Spleen (tissue), 11 donors: ENCODE data around the gene ARL13B. TPM values are rescaled to one million over a fixed set of nuclear protein-coding genes. Genes with fewer than 3 reads are reported as not detected.

Experiments used
- DNase-seq: peaks from one replicate; pipeline ENCODE4 v3.0.0-alpha.2; 2020
- H3K27ac ChIP-seq, 8 donors: fragments of 200-600 bp; sonication (generic) in 7 of 8; 1 replicate in 4 of 8; 2 replicates in 4 of 8; pipeline versions ENCODE4 v1.5.0 to v1.8.0; 2016 to 2021; ENCODE audit warnings: inconsistent platforms in 4 of 8, mild to moderate bottlenecking in 4 of 8, moderate library complexity in 1 of 8
- H3K27me3 ChIP-seq, 7 donors: fragments of 200-600 bp; sonication (generic) in 6 of 7; replicated peaks in 1 of 7; 1 replicate in 4 of 7; 2 replicates in 3 of 7; pipeline versions ENCODE4 v1.5.0 to v1.8.0; 2016 to 2021; ENCODE audit warnings: inconsistent platforms in 3 of 7, mild to moderate bottlenecking in 1 of 7
- H3K36me3 ChIP-seq, 6 donors: fragments of 200-600 bp; sonication (generic) in 5 of 6; 1 replicate in 4 of 6; 2 replicates in 2 of 6; pipeline versions ENCODE4 v1.5.0 to v1.8.0; 2016 to 2021; ENCODE audit warnings: inconsistent platforms in 2 of 6
- H3K4me1 ChIP-seq, 6 donors: fragments of 200-600 bp; sonication (generic) in 5 of 6; 1 replicate in 3 of 6; 2 replicates in 3 of 6; pipeline versions ENCODE4 v1.5.0 to v1.8.0; 2016 to 2021; ENCODE audit warnings: inconsistent platforms in 3 of 6
- H3K4me3 ChIP-seq, 8 donors: fragments of 200-600 bp; sonication (generic) in 7 of 8; 1 replicate in 4 of 8; 2 replicates in 4 of 8; pipeline versions ENCODE4 v1.5.0 to v1.8.0; 2016 to 2021; ENCODE audit warnings: inconsistent platforms in 4 of 8, mild to moderate bottlenecking in 4 of 8, moderate library complexity in 2 of 8
- H3K9me3 ChIP-seq, 8 donors: fragments of 200-600 bp; sonication (generic) in 7 of 8; 1 replicate in 4 of 8; 2 replicates in 4 of 8; pipeline versions ENCODE4 v1.5.0 to v1.8.0; 2016 to 2021; ENCODE audit warnings: inconsistent platforms in 4 of 8
- CTCF ChIP-seq, 11 experiments: fragments of 200-600 bp in 7 of 11; fragments of 450-650 bp in 4 of 11; sonication (generic) in 4 of 11; IDR thresholded peaks in 8 of 11; conservative IDR thresholded peaks in 3 of 11; 1 replicate in 7 of 11; 2 replicates in 4 of 11; pipeline versions ENCODE4 v1.4.0 to v1.8.0; 2016 to 2021; ENCODE audit warnings: antibody characterized with exemption in 11 of 11, inconsistent platforms in 4 of 11, mild to moderate bottlenecking in 1 of 11
- POLR2A ChIP-seq, 3 donors: fragments of 450-650 bp; IDR thresholded peaks; one replicate each; pipeline ENCODE4 v1.5.1; 2017; ENCODE audit warnings: antibody characterized with exemption in 3 of 3, mild to moderate bottlenecking in 1 of 3
- POLR2AphosphoS5 ChIP-seq, 3 donors: sonication (generic); formaldehyde crosslinking; IDR thresholded peaks; one replicate each; pipeline ENCODE4 v1.5.1; 2017; ENCODE audit warnings: antibody characterized with exemption in 3 of 3
- WGBS, 5 donors: extraction: QIAGEN DNeasy Blood & Tissue Kit in 3 of 5; methylation state at CpG; one replicate each; pipeline versions ENCODE4 v1.1.5 to v1.1.7; 2013 to 2018; 5-methylcytosine and 5-hydroxymethylcytosine counted together
- intact Hi-C: fragments of 100-400 bp; cut with DNase I; formaldehyde crosslinking; loops from one replicate; pipeline ENCODE4 v1.15.0; 2023; ENCODE audit warnings: low total_unique reads
- polyA plus RNA-seq, 3 donors: library from polyadenylated mRNA; stranded (reverse); fragments of 200-250 nt; gene quantifications; one replicate each; pipeline ENCODE4 v1.2.1, GENCODE V29; 2013
- total RNA-seq, 7 donors: library from RNA; depleted of rRNA in 3 of 7; stranded (reverse); fragments of >200 nt in 3 of 7; fragmentation: NEBNext Ultra II Directional in 4 of 7; extraction: Animal tissue kit (Norgen Biotek cat#: 25700) in 4 of 7; gene quantifications; one replicate each; pipeline versions ENCODE4 v1.1.0 to v1.2.1, GENCODE V29; 2016 to 2021
- donor health status: healthy with polysubstance abuse.
- donor health status: DM: no; HTN: no; CAD: no; lungs with moderate emphysema.
- donor health status: DM: no; HTN: no; CAD: no.
- donor health status: Bipolar disorder and iron deficiency.
- donor health status: healthy.
- donor health status: DM: no; HTN: no; CAD: no.
- donor health status: DM: yes; HTN: yes; CAD: no.

ARL13B gene
- total and polyA plus RNA-seq, 10 donors, result 3.0 to 15.7 (median 9.5) TPM

- Histone ChIP-seq H3K36me3 (peaks cover 0 to 60% (median 15%) of the 10 kb centered on the region in 6 donors), H3K27ac (no peak overlapping the region), H3K9me3 (no peaks in the 10 kb centered on the region), H3K4me1 (peaks cover 0 to 28% (median 7%) of the 10 kb centered on the region in 6 donors), H3K4me3 (no peak overlapping the region), H3K27me3 (no peaks in the 10 kb centered on the region)
- TF ChIP-seq POLR2A (IDR thresholded peaks at IDR 0.05) (no peak), CTCF (IDR thresholded peaks at IDR 0.05 in 8 of 11, conservative IDR thresholded peaks at IDR 0.05 in 3 of 11) (no peak), POLR2AphosphoS5 (IDR thresholded peaks at IDR 0.05) (no peak)
- WGBS, 5 donors, result 94 to 98% (median 96%) methylated on average over 5 of the region's 5 CpGs
- intact Hi-C loops, result no loop called here
- DNase-seq, result no peak
Measured at GRCh38 chr3:94081884-94082283, 101.9 kb downstream of the ARL13B start.

GRCh38 chr3:94082391-94082937 is 102.5 kb downstream of the ARL13B start:
- no peaks in the 10 kb centered on the region for H3K9me3 ChIP-seq
- 93 to 97% (median 95%) methylated on average over 8 of the region's 8 CpGs for WGBS, 5 donors
- no peak overlapping the region for H3K27ac ChIP-seq
- intact Hi-C loops, result no loop called here
- TF ChIP-seq POLR2A (IDR thresholded peaks at IDR 0.05) (no peak), CTCF (IDR thresholded peaks at IDR 0.05 in 8 of 11, conservative IDR thresholded peaks at IDR 0.05 in 3 of 11) (no peak)
- no peaks in the 10 kb centered on the region for H3K27me3 ChIP-seq
- DNase-seq, result no peak
- H3K36me3 ChIP-seq, result peaks cover 0 to 61% (median 15%) of the 10 kb centered on the region in 6 donors
- no peak overlapping the region for H3K4me3 ChIP-seq
- H3K4me1 ChIP-seq, result peaks cover 0 to 28% (median 7%) of the 10 kb centered on the region in 6 donors

GRCh38 chr3:94083261-94083660 is 103.3 kb downstream of the ARL13B start:
- H3K27me3 ChIP-seq, result no peaks in the 10 kb centered on the region
- no peak for DNase-seq
- no peak overlapping the region for H3K4me3 ChIP-seq
- H3K4me1 ChIP-seq, result peaks cover 0 to 28% (median 7%) of the 10 kb centered on the region in 6 donors
- no peak overlapping the region for H3K27ac ChIP-seq
- intact Hi-C loops, result no loop called here
- WGBS, 5 donors, result 80 to 88% (median 83%) methylated on average over 4 of the region's 4 CpGs
- TF ChIP-seq CTCF (IDR thresholded peaks at IDR 0.05 in 8 of 11, conservative IDR thresholded peaks at IDR 0.05 in 3 of 11), result no peak
- TF ChIP-seq POLR2A (IDR thresholded peaks at IDR 0.05), result no peak
- no peak for TF ChIP-seq POLR2AphosphoS5 (IDR thresholded peaks at IDR 0.05)
- H3K9me3 ChIP-seq, result no peaks in the 10 kb centered on the region
- peaks cover 0 to 69% (median 15%) of the 10 kb centered on the region in 6 donors for H3K36me3 ChIP-seq

- H3K4me3 ChIP-seq, result no peak overlapping the region
- H3K9me3 ChIP-seq, result no peaks in the 10 kb centered on the region
- H3K27ac ChIP-seq, result no peak overlapping the region
- no peaks in the 10 kb centered on the region for H3K4me1 ChIP-seq
- WGBS, 5 donors, result 86 to 100% (median 91%) methylated on average over 1 of the region's 1 CpG
- DNase-seq, result no peak
- no peak for TF ChIP-seq POLR2A (IDR thresholded peaks at IDR 0.05)
- no peak for TF ChIP-seq POLR2AphosphoS5 (IDR thresholded peaks at IDR 0.05)
- TF ChIP-seq CTCF (IDR thresholded peaks at IDR 0.05 in 8 of 11, conservative IDR thresholded peaks at IDR 0.05 in 3 of 11), result no peak
- H3K36me3 ChIP-seq, result peaks cover under 1 to 93% (median 20%) of the 10 kb centered on the region in 6 donors
- intact Hi-C loops, result no loop called here
- H3K27me3 ChIP-seq, result no peaks in the 10 kb centered on the region
Measured at GRCh38 chr3:94089126-94089525, 109.2 kb downstream of the ARL13B start.
